Glomerular endothelial cell (primary cell): Measurements from ENCODE around the gene SHISA3. TPM values are rescaled to one million over a fixed set of nuclear protein-coding genes. Genes with fewer than 3 reads are reported as not detected.

Experiments used
- DNase-seq: peaks from one replicate; pipeline ENCODE4 v3.0.0-alpha.2; 2011; ENCODE audit warnings: low read depth, low spot score; ENCODE audit errors: extremely low read depth
- total RNA-seq: library from RNA; depleted of rRNA; stranded (reverse); fragments of >200 nt; gene quantifications from 2 replicates; pipeline ENCODE4 v1.2.3, GENCODE V29; 2015

Gene SHISA3
- total RNA-seq, 1 donor from 2014 or later, result 3.2 TPM

DNA sequence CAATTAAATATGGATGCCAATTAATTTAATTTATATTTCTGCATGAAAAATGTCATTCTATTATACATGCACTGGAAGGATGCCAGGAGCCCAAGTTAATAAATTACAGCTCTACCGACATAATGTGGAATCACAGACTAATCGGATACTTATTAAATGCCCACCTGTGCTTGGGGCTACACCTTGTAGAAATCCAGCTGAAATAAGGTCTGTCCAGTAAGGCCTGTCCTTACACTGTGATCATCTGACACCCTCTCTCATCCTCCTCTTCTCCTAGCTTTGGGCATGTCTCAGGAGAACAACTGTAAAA, 6.0 kb upstream of the SHISA3 start:
- DNase-seq, result no peak

DNA sequence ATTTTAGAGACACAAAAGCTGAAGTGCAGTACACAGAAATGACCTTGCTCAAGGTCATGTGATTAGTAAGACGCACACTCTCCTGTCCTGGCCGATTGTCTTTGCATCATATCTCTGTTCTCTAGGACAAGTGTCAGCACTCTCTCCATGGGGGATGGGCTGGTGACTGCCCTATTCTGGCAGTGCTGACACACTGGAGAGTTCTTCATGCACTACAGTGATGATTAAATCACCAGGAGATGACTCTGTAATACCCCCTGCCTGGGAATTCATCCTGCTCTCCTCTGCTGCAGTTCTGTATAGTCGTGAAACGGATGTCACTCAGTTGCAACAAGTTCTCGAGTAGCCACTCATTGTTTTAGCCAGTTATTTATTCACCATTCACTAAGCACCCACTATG, 5.3 kb upstream of the SHISA3 start:
- DNase-seq, result no peak

DNA sequence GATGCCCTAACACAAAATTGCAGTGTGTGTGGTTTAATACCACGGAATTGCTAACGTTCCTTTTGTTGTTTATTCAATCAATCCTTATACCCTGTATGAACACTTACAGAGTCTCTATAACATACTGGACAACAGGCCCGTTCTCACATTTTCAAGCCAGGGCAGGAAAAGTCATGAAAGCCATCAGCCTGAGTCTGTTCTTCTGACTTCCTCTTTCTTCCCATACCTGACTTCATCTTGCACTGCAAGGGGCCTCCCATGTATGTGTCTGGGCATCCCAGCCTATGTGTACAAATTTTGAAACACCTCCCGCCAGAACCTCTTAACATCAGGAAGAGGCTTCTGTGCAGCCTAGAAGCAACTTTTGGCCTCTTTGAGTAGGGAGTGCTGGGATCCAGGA, 4.9 kb upstream of the SHISA3 start:
- no peak for DNase-seq

DNA sequence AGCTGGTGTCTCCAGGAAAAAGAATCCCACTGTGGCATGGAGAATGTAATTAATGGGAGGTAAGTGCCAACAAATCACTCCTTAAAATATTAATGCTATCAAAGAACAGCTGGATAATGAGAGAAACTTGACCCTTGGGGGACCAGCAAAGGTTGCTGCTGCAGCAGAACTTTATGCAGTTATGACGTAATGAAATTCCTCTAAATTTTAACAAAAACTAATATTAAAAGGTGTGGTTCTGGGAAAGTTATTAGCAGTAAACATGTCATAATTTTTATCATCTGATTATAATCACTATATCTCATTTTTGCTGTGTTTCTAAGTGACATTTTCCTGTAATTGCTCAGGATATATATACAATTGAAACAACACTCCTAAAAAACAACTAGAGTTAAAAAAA, 1.7 kb upstream of the SHISA3 start:
- DNase-seq, result no peak

DNA sequence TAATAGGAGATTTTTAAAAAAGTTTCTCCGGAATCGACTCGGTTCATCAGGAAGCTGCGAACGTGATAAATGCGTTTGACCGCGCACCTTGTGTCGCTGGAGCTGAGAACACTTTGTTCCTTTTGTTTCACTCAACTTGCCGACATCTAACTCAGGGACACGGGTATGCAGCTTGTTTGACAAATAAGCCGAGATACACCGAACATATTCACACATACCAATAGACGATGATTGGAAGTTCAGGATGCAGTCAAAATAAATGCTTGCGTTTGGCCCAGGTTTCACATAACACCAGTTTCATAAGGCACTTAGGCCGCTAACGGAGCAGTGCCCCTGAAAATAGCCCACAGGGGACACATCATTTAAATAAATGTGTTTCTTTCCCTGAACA, 932 bp upstream of the SHISA3 start:
- DNase-seq, result no peak

DNA sequence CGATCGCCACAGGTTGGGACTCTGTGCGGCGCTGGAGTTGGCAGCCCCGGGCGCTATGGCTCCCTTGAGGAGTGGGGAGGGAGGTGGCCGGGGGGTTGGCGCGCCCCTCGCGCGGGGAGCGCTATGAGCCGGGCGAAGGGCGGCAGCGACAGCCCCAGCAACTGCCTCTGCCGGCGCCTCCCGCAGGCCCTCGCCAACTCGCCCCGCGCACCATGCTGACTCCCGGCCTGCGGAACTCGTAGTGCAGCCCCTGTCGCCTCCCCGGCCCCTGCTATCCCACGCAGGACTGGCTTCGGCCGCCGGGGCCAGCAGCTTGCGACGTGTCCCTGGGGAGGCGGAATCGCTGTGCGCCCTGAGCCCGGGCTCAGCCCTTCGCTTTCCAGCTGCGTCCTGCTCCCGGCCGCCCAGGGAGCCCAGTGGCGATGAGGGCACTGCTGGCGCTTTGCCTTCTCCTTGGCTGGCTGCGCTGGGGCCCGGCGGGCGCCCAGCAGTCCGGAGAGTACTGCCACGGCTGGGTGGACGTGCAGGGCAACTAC, 415 bp downstream of the SHISA3 start:
- no peak for DNase-seq

DNA sequence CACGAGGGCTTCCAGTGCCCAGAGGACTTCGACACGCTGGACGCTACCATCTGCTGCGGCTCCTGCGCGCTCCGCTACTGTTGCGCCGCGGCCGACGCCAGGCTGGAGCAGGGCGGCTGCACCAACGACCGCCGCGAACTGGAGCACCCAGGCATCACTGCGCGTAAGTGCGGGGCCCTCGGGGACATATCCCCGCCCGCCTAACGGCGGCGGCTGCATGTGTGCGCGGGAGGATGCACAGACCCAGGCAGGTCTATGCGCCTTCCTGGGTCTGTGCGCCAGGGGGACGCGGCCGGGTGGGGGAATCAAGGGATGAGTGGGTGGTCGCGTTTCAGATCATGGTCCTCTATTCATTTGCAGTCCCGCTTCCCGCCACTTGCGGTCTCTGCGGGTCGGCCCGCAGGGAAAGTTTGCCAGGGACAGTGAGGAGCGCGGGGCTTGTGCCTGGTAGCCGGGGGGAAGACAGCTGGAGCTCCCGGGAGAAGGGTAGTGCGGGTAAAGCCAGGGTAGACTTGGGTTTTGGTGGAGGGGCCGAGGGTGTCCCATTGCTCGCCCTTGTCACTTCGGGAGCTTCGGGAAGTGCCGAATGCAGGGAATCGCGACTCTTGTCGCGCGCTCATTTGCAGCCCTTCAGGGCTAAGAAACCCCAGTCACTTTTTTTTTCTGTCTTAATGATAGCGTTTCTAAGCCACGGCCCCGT, 1.0 kb downstream of the SHISA3 start:
- DNase-seq, result no peak

DNA sequence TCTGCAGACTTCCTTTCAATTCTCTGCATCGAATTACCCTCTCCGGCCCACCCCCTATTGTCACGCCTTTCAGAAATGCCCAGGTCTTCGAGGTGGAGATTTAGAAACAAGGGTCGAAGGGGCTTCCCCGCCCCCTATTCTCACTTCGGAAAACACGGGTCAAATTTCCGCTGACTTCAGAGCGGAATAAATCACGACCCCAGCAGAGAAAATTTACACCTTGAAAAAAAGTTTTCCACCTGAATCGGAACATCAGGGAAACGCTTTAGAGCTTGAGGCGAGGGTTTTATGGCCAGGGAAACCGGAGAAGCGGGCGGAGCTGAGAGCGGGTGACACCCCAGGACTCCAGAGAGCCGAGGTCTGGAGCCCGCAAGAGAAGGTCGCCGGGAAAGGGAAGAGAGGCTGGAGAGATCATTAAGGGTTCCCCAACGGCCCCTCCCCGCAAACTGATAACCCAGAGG, 1.6 kb downstream of the SHISA3 start:
- DNase-seq, result no peak

DNA sequence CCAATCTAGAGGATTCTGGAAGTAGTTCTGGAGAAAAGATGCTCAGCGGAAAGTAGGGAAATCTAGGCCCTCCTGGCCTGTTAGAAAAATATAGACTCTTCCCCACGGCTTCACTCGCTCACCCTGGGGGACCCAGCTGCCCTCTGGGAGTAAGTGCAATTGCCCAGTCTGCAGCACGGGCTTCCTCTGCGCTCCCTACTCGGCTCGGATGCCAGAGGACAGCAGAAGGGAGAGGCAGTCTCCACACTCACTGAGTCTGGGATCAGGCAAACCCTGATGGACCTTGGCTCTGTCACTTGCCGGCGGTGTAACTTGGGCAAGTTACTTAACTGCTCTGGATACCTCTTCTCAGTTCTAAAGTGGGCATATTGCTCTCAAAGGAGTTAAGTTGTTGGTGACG, 2.1 kb downstream of the SHISA3 start:
- DNase-seq, result no peak

DNA sequence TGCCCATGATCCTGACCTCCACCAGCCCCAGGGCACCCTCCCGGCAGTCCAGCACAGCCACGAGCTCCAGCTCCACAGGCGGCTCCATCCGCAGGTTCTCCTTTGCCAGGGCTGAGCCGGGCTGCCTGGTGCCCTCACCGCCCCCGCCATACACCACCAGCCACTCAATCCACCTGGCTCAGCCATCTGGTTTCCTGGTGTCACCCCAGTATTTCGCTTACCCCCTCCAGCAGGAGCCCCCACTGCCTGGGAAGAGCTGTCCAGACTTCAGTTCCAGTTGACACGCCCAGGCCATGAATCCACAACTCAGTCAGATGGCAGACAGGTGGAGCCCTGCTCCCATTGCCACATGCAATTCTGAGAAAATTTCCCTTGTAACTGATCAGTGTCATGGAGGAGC, 3.9 kb downstream of the SHISA3 start:
- DNase-seq, result no peak

DNA sequence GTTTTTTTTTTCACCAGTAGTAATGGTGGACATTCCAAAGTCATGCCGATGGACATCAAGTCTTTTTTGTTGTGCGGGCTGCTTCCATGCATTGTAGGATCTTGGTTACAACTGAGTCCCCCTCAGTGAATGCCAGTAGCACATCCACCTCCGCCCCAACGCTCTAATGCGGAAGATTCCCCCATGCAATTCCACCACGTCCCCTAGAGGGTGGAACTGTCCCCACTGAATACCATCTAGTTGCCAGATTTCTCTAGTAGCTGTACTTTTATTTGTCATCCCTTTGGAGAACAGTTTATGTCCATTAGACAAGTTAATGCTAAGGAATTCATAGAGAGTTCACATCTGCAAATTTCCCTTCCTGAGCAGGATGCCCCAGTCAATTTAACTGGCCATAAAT, 6.7 kb downstream of the SHISA3 start:
- no peak for DNase-seq

DNA sequence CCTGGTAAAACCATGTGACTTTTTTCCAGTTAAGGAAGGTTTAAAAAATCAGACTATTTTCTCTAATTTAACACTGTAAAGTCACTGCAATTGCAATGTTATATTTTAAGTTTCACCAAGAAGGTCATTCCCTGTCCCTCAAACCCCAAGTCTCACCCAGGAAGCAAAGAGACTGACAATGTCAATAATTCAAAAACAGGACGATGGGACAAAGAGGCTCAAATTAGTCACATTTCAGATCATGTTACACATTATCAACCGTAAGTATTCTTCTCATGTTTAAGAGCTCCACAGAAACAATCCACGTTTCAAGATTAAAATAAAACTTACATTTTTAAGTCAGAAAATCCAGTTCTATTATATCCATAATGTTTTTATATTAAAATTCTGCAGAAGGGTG, 13.2 kb downstream of the SHISA3 start:
- no peak for DNase-seq

DNA sequence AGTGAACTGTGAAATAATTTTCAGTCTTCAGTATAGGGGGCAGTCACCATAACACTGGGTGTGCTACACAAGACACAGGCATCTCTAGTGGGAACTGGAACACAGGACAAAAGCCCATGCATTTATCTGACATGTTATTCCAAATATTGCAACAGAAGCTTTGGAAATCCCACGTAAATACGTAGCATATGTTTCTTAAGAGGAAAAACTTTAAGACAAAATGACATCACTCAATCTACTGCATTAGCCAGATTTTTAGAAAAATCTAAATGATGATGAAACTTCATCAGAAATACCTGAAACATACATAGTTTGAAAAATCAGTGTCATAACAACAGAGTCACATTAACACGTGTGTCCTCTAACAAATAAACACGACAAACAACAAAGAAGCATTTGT, 14.5 kb downstream of the SHISA3 start:
- no peak for DNase-seq

DNA sequence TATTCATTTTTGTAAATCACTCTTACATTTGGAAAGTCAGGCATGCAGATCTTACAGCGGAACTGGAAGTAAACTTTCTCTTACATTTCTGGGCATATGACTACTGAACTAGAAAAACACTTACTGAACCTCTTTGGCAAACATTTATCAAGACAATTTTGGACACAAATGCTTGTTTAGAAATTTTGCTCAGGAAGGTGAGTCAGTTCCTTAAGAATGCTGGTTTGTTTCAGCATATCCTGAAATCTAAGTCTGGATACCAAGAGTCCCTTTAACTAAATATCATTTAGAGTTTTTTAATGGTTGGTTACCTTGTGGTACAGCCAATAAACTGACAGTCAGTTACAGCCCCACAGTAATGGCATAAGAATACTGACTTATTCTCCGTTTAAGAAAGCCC, 15.0 kb downstream of the SHISA3 start:
- DNase-seq, result peak; percentile 93

DNA sequence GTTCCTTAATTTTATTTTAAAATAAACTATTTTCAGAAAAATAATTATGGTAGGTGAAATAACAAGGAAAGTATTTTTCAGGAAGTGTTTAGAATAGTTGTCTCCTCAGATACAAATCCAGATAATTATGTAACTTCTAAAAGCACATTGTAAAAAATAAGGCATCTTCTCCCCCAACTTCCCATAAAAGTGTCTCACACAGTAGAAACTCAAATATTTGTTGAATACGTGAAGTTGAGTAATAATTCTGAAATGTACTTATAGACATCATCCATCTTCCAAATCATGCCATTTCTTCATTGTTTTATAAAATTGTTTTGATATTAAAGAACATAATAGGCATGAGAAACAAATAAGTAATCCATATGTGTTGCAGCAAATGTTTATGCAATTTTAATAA, 18.0 kb downstream of the SHISA3 start:
- no peak for DNase-seq

DNA sequence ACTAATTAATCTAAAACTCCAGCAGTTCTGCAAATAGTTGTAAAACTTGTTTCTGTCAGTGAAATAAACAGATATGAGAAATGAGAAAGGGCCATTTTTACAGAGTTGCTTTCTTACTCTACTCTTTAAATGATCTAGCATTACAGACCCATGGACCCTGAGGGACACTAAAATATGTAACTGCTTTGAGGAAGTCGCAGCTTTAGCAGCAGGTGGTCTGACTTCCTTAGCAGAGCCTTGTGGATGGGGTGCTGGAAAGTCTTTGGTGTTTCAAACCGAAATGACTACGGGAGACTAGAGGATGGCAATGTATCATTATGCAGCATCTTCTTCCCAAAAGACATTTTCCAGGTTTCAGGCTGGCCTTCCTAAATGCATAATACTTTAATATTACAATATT, 18.7 kb downstream of the SHISA3 start:
- DNase-seq, result no peak

DNA sequence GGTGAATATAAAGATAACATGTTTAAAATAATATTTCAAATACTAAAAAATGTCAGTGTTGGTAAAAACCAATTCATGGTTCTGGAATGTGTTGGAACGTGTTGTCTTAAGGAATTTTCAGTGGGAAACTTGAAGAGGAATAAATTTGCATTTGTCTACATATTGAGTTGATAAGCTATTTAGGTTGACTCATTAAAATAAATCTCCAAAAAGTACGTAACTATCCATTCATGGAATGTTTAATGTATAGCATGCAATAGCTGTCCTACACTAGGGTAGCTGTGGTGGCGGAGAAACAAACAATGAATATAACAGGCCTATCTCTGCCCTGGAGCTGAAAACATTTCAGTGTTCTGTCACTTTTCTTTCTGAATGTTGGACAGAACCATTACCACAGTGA, 20.3 kb downstream of the SHISA3 start:
- DNase-seq, result no peak

DNA sequence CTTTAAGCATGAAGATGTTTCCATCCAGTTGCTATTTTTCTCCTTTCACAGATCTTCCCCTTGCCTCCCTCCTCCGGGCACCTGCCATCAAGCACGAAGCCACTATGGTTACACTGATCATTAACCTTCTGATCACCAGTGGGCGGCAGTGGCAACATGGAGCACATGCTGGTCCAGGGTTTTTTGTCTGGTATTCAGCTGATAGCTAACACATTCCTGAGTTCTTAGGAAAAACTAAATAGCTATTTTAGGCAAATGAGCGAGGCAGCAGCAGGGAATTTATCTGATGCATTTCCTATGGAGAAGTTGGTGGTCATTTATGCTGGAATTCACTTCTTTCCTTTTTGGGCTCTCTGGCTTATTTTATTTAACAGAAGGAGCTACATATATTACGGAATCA, 22.9 kb downstream of the SHISA3 start:
- DNase-seq, result no peak

DNA sequence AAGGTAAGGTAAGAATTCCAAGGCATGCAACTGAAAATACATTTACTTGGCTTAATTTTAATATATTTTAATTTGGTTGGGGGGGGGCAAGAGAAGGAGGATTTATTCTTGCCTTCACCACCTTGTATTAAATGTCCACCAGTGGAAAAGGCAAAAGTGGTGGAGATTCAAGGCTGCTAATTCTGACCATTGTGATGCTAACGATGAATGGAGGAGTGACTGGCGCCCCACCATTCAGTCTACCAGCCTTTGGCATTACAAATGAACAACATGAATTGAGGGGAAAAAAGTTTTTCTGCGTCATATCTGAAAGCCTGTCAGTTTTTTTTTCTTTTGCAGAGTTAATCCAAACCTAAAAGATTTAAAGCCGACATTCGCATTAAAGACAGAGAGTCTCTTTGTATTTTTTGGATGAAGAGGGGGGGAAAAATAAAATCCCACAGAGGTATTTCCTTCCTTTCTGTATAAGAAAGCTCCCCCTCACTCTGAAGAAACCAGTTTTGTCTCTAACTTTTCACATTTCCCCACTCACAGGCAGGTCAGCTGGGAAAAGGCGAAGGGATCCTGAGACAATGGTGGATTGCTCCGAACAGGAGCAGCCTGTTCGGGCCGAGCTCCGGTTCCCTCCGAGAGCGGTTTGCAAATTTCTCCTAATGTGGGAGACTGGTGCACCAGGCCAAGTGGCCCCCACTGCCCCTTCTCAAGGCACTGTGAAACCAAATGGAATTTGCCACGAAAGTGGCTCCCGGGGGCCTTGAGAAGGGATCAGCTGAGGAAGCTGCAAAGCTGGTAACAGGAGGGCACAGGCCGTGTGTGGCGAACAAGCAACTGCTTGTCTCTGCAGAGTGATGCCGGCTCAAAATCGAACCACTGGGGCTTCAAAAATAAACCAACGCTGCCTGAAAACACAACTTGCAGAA, 28.1 kb downstream of the SHISA3 start:
- DNase-seq, result no peak

DNA sequence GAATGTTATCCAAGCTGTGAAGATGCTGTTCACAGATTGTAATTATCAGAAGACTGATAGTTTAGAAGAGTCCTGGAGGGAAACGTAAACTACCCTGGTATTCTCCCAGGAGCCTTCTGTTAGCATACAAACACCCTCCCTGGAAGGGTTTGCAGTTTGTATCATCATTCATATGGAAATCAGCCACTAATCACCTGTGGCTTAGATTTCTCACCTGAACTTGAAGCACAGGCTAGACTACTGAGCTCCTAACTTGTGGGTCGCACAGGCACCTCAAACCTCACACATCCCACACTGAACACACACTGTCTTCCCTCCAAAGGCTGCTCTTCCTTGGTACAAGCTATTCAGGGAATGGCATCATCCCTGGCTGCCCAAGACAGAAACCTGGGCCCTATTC, 30.7 kb downstream of the SHISA3 start:
- DNase-seq, result no peak

DNA sequence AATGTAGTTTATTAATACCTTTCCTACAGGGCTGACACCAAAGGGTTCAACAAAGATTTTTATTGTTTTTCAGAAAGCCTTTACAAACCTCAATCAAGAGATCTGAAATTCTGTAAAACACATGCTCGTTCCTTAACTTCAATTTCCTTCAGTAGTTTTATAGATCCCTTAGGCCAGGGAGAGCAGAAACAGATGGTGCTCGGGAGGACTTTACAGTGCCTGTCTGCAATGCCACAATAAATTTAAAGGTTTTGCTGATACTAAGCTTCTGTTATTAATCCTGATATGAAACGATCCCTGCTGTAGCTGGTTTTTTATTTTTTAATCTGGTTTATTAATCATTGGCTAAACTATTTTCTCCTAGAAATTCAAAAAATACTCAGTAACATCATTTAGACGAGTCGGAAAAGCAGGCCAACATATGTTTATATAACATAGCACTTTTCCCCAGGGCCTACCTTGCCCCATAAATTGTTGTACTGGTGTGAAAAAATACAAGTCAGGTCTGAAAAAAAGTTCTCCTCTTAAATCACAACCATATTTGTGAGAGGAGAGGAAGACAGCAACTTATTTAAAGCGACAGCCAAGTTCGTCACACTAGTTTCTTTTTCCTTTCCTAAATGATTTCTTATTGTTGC, 39.8 kb downstream of the SHISA3 start:
- no peak for DNase-seq

DNA sequence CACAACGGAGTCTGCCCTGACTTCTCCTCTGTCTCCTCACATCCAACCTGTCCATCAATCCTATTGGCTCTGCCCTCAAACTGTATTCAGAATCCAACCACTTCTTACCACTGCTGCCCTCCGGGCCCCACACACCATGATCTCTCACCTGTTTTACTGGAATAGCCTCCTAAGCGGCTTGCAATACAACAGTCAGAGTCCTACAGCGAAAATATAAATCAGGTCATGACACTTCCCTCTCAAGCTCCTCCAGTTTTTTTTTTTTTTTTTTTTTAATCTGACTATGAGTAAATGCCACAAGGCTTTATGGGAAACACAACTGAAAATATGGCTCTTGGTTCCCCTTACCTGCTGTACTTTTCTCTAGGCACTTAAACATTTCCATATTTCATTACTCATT, 42.8 kb downstream of the SHISA3 start:
- DNase-seq, result no peak
